Aorta (tissue), 5 donors: ENCODE results near the gene PADI6. TPM values are rescaled to one million over a fixed set of nuclear protein-coding genes. Genes with fewer than 3 reads are reported as not detected.

ENCODE experiments used
- ATAC-seq: fragments of 200-7000 bp; cut with Tn5 transposase; one replicate; pipeline ENCODE4 v1.9.1; 2022; ENCODE audit warnings: moderate library complexity; ENCODE audit not compliant: low FRiP score
- DNase-seq, 2 donors: peaks; one replicate each; pipeline ENCODE4 v3.0.0-alpha.2; 2020
- H3K27ac ChIP-seq, 2 donors: one replicate each; pipeline ENCODE4 v1.5.1; 2013; ENCODE audit warnings: low read length in 2 of 2, mild to moderate bottlenecking in 2 of 2, moderate library complexity in 2 of 2, control low read depth in 1 of 2, inconsistent platforms in 1 of 2, low read depth in 1 of 2
- H3K27me3 ChIP-seq, 2 donors: one replicate each; pipeline ENCODE4 v1.6.1; 2013; ENCODE audit warnings: control low read depth in 1 of 2, low read length in 1 of 2, mild to moderate bottlenecking in 1 of 2, moderate library complexity in 1 of 2; ENCODE audit not compliant: insufficient read depth in 2 of 2, control insufficient read depth in 1 of 2
- H3K36me3 ChIP-seq, 2 donors: one replicate each; pipeline ENCODE4 v1.6.1; 2013; ENCODE audit warnings: control low read depth in 1 of 2, low read length in 1 of 2, mild to moderate bottlenecking in 1 of 2; ENCODE audit not compliant: insufficient read depth in 2 of 2, control insufficient read depth in 1 of 2
- H3K4me1 ChIP-seq, 2 donors: one replicate each; pipeline ENCODE4 v1.6.1; 2013; ENCODE audit warnings: low read length in 2 of 2, control low read depth in 1 of 2, mild to moderate bottlenecking in 1 of 2, moderate library complexity in 1 of 2; ENCODE audit not compliant: insufficient read depth in 2 of 2, control insufficient read depth in 1 of 2
- H3K4me3 ChIP-seq, 2 donors: one replicate each; pipeline ENCODE4 v1.5.1; 2013; ENCODE audit warnings: low read length in 2 of 2, control low read depth in 1 of 2, mild to moderate bottlenecking in 1 of 2
- H3K9me3 ChIP-seq: one replicate; pipeline ENCODE4 v1.6.1; 2013; ENCODE audit warnings: mild to moderate bottlenecking, low read length; ENCODE audit not compliant: control insufficient read depth
- WGBS, 2 donors: extraction: QIAGEN DNeasy Blood & Tissue Kit; methylation state at CpG; one replicate each; pipeline ENCODE4 v1.1.7; 2013; 5-methylcytosine and 5-hydroxymethylcytosine counted together
- intact Hi-C, 2 donors: fragments of 100-400 bp; cut with DNase I; formaldehyde crosslinking; loops; one replicate each; pipeline versions ENCODE4 v1.14.2 to v1.15.0; 2022
- polyA plus RNA-seq, 2 donors: library from polyadenylated mRNA; stranded (reverse); fragments of 200-250 nt; gene quantifications; one replicate each; pipeline ENCODE4 v1.2.3, GENCODE V29; 2013
- total RNA-seq, 2 donors: library from RNA; stranded (reverse); fragmentation: NEBNext Ultra II Directional; extraction: Animal tissue kit (Norgen Biotek cat#: 25700); gene quantifications; one replicate each; pipeline ENCODE4 v1.2.1, GENCODE V29; 2021
- donor health status: healthy with polysubstance abuse.
- donor health status: Bipolar disorder and iron deficiency.
- donor health status: DM: no; HTN: no; CAD: no.
- donor health status: DM: no; HTN: no; CAD: no.
- donor health status: DM: yes; HTN: yes; CAD: no.

Gene PADI6
- total and polyA plus RNA-seq, 4 donors: not detected

DNA sequence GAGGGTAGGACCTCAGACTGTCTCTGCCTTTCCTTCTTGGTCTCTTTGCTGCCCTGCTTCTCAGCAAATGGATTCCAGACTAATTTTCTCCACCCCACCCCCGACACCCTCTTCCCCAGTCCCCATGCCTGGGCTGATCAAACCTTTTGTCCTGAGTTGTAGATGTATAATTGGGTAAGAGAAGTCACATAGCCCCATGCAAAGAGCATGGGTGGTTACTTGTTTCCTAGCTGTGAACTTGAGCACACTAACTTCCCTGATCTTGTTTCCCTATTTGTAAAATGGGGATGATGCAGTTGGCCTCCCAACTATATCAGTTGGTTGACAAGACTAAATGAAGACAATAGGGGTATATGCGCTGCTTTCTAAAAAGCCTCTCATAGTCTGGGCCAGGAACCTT is 9.2 kb downstream of the PADI6 start:
- Histone ChIP-seq H3K27ac (no peak overlapping the region), H3K4me1 (no peaks in the 10 kb centered on the region), H3K27me3 (no peaks in the 10 kb centered on the region), H3K9me3 (no peaks in the 10 kb centered on the region), H3K36me3 (no peaks in the 10 kb centered on the region), H3K4me3 (no peak overlapping the region)
- DNase-seq: no peak
- 83 to 86% methylated on average over 2 of the region's 2 CpGs for WGBS, 2 donors
- no peak for ATAC-seq
- intact Hi-C loops: no loop called here

DNA sequence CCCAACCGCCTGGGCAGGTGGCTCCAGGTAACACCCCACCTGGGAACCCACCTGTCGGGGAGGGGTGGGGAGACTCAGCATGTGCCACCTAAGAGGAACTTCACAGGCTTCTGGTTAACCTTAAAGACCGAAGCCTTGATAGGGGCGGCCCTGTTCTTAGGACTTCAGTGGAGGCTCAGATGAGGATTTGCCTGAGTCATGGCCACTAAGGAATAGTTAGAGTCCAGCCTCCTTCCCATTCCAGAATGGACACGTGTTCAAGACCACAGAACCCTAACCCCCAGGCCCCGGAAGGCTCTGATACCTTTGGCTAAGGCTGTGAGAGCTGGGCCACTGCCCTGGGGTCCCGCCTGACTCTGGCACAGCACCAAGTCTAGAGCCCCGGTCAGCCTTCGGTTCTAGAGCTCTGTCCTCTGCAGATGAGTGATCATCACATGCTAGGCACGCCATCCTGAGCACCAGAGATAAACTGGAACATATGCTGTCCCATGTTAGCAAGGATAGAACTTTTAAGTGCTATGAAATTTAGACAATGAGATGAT is 20.3 kb downstream of the PADI6 start:
- H3K9me3 ChIP-seq: no peaks in the 10 kb centered on the region
- 65 to 71% methylated on average over 10 of the region's 10 CpGs for WGBS, 2 donors

DNA sequence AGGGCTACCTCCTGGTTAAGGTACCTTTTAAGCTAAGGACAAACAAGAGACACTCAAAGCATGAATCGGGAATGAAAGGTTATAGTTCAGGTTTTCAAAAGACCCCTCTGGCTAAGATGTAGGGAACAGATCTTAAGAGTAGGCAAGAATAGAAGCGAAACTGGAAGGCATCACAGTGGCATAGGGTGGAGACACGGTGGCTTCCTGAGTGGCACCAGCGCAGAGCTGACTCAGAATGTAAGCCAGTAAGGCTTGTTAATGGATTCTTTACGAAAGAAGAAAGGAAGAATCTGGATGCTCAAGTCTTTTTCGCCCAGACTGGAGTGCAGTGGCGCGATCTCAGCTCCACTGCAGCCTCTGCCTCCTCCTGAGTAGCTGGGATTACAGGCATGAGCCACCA is 21.2 kb downstream of the PADI6 start:
- Histone ChIP-seq H3K4me3 (no peak overlapping the region), H3K27me3 (no peaks in the 10 kb centered on the region), H3K27ac (no peak overlapping the region), H3K36me3 (no peaks in the 10 kb centered on the region), H3K9me3 (no peaks in the 10 kb centered on the region), H3K4me1 (no peaks in the 10 kb centered on the region)
- intact Hi-C loops: no loop called here
- no peak for DNase-seq
- ATAC-seq: no peak
- 66% methylated on average over 8 of the region's 8 CpGs for WGBS, 2 donors

More for the DNA sequence above, 20.3 kb downstream of the PADI6 start:
- no peak for DNase-seq
- Histone ChIP-seq H3K36me3 (no peaks in the 10 kb centered on the region), H3K27ac (no peak overlapping the region), H3K4me3 (no peak overlapping the region), H3K4me1 (no peaks in the 10 kb centered on the region), H3K27me3 (no peaks in the 10 kb centered on the region)
- intact Hi-C loops: no loop called here
- ATAC-seq: no peak

DNA sequence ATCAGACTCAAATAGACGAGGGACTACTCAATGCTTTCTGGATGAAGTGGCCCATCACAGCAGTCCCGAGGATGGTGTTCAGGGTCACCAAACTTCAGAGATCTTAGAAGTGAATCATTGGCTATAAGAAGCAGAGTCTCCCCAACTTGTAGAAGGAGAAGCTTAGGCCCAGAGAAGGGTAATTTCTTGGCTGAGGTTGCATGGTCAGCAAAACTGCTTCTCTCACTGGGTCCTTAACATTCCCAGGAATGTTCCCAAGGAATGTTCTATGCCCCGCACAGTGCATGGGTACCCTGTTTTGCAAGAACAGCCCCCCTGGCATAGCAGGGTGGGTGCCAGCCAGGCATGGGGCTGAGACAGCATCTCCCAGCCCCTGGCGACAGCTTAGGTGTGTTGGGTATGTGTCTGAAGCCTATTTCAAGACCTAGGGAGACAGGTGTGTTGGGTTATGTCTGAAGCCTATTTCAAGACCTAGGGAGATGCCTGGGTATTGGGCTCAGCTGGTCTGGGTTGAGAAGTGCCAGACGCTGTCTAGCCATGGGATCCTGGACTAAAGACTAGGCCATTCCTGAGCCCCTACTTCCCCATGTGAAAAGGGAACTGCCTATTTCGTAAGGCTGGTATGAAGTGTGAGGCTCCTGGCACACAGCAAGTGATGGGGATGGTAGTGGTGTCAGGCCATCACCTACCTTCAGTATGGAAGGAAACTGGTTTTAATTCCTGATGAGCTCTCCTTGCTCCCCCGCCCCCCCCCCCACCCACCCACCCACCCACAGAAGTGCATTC is 26.1 kb downstream of the PADI6 start:
- Histone ChIP-seq H3K4me1 (no peaks in the 10 kb centered on the region), H3K27me3 (no peaks in the 10 kb centered on the region), H3K27ac (no peak overlapping the region), H3K9me3 (no peaks in the 10 kb centered on the region), H3K4me3 (no peak overlapping the region), H3K36me3 (no peaks in the 10 kb centered on the region)
- ATAC-seq (no peak), DNase-seq (no peak)
- intact Hi-C loops: no loop called here
- WGBS, 2 donors: 84 to 93% methylated on average over 6 to 7 of the region's 7 CpGs

DNA sequence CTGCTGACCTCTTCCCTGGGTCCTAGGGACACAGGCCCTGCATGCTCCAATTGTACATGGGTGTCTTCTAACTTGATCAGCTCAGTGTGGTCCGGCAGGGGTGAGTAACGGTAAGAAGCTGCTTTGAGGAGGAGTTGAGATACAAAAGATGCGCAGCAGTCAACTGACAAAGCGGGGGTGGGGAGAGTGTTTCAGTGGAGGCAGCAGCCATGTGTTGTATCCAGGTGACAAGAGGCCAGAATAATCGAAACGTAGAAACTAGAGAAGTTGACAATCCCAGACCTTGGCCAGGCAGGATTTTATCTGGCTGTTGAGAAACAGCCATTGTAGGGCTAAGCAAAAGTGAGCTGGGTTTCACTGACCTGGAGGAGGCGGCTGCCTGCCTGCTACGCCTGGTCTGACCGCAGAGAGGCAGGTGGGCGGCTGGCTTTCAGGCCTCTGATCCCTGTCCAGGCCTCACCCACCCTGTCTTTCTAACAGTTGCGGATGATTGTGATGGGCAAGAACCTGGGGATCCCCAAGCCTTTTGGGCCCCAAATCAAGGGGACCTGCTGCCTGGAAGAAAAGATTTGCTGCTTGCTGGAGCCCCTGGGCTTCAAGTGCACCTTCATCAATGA is 28.8 kb downstream of the PADI6 start:
- Histone ChIP-seq H3K4me3 (no peak overlapping the region), H3K27ac (no peak overlapping the region), H3K36me3 (no peaks in the 10 kb centered on the region), H3K9me3 (no peaks in the 10 kb centered on the region), H3K4me1 (no peaks in the 10 kb centered on the region), H3K27me3 (no peaks in the 10 kb centered on the region)
- 88 to 89% methylated on average over 11 of the region's 11 CpGs for WGBS, 2 donors
- DNase-seq (no peak), ATAC-seq (no peak)
- intact Hi-C loops: loop anchor here in 1 of 2 donors (10.0 kb wide), 1 partner anchor 276 kb away; no protein-coding TSS in a partner anchor

DNA sequence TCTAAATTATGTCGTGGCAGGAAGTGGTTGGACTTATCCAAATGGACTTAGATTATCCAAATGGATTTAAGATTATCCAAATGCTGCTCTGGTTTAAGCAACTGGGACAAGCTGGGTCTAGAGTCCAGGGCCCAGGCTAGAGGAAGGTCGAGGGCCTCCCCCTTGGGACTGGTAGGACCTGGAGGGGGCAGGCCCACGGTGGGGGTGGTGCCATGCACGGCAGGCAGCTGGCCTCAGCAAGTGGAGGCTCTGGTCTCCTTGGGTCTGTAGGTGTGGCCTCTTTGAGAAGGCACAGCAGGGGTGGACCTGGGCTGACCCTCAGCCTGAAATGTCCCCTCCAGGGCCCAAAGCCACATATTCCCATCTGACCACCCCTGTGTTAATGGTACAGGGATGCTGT is 29.8 kb downstream of the PADI6 start:
- no peak overlapping the region for H3K27ac ChIP-seq
- H3K4me1 ChIP-seq: no peaks in the 10 kb centered on the region
- intact Hi-C loops: loop anchor here in 1 of 2 donors (10.0 kb wide), 1 partner anchor 277 kb away; no protein-coding TSS in a partner anchor
- ATAC-seq (no peak), DNase-seq (no peak)
- H3K27me3 ChIP-seq: no peaks in the 10 kb centered on the region
- H3K4me3 ChIP-seq: no peak overlapping the region
- no peaks in the 10 kb centered on the region for H3K9me3 ChIP-seq
- 54 to 63% methylated on average over 4 of the region's 4 CpGs for WGBS, 2 donors
- no peaks in the 10 kb centered on the region for H3K36me3 ChIP-seq

DNA sequence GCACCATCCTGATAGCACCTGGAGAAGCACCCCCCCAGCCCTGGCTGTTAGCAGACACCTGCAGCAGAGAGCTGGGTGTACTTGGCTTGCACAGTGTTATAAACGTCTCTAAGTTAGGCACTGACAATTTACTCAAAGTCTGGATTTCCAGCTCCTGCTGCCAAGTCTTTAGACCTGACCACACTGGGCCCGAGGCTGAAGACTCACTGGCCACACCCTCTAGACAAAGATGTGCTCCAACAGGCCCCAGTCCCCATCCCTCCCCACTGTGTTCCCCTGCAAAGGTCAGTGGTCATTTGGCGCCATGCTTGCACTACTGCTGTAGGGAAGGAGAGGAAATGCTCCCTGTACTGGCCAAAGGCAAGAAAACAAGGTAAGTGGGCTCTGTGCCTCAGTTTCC is 31.1 kb downstream of the PADI6 start:
- Histone ChIP-seq H3K9me3 (no peaks in the 10 kb centered on the region), H3K36me3 (no peaks in the 10 kb centered on the region), H3K4me1 (no peaks in the 10 kb centered on the region), H3K4me3 (no peak overlapping the region), H3K27me3 (no peaks in the 10 kb centered on the region), H3K27ac (no peak overlapping the region)
- ATAC-seq (no peak), DNase-seq (no peak)
- 55 to 59% methylated on average over 3 of the region's 3 CpGs for WGBS, 2 donors
- intact Hi-C loops: loop anchor here in 1 of 2 donors (10.0 kb wide), 1 partner anchor 278 kb away; no protein-coding TSS in a partner anchor

DNA sequence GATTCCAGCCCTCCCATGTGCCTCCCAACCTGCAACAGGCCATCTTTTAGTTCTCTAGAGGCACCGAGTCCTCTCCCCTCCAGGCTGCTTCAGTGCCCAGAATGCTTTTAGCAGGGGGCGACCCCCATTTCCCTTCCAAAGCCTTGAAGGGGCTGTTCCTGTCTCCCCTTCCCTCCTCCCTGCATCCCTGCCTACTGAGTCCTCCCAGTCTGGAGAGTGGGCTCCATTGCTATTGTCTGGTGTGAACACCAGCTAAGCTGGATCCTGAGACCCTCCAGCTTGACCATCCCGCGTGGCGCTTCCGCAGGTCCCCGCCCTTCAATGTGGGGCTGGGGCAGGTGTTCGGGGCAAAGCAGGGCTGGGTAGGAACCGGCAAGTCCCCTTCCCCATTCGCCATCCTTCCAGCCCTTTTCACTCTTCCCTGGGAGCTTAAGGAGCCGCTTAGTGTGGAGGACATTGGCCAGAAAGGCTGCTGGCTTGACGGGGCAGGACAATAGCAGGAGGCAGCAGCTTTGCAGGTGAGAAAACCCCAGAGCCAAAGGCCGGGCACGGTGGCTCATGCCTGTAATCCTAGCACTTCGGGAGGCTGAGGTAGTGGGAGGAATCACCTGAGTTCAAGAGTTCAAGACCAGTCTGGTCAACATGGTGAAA is 32.2 kb downstream of the PADI6 start:
- 61 to 64% methylated on average over 15 of the region's 15 CpGs for WGBS, 2 donors
- DNase-seq: no peak
- Histone ChIP-seq H3K27ac (no peak overlapping the region), H3K9me3 (no peaks in the 10 kb centered on the region), H3K27me3 (no peaks in the 10 kb centered on the region), H3K36me3 (no peaks in the 10 kb centered on the region), H3K4me3 (no peak overlapping the region), H3K4me1 (no peaks in the 10 kb centered on the region)
- ATAC-seq: no peak
- intact Hi-C loops: loop anchor here in 1 of 2 donors (10.0 kb wide), 1 partner anchor 279 kb away; no protein-coding TSS in a partner anchor
